Prostate gland (tissue), 2 donors: ENCODE data around the gene CCIN. TPM values are rescaled to one million over a fixed set of nuclear protein-coding genes. Genes with fewer than 3 reads are reported as not detected.

Experiments
- DNase-seq: peaks from one replicate; pipeline ENCODE4 v3.0.0-alpha.2; 2019; ENCODE audit warnings: low spot score
- H3K27ac ChIP-seq, 2 donors: fragments of 200-600 bp; sonication (generic); 2 replicates each; pipeline ENCODE4 v1.5.1; 2017 to 2019
- H3K27me3 ChIP-seq: fragments of 200-600 bp; sonication (generic); replicated peaks from 2 replicates; pipeline ENCODE4 v1.5.1; 2019; ENCODE audit not compliant: insufficient read depth
- H3K36me3 ChIP-seq, 2 donors: fragments of 200-600 bp; sonication (generic); 1 replicate in 1 of 2; 2 replicates in 1 of 2; pipeline versions ENCODE4 v1.5.1 to v1.8.1; 2017 to 2019
- H3K4me1 ChIP-seq: fragments of 200-600 bp; sonication (generic); replicated peaks from 2 replicates; pipeline ENCODE4 v1.5.1; 2019
- H3K4me3 ChIP-seq, 2 donors: fragments of 200-600 bp; sonication (generic); 2 replicates each; pipeline ENCODE4 v1.5.1; 2017 to 2019
- H3K9me3 ChIP-seq: fragments of 200-600 bp; sonication (generic); 2 replicates; pipeline ENCODE4 v1.5.1; 2017
- CTCF ChIP-seq, 4 experiments: fragments of 200-600 bp in 2 of 4; fragments of 450-650 bp in 2 of 4; sonication (generic) in 2 of 4; IDR thresholded peaks; 1 replicate in 3 of 4; 2 replicates in 1 of 4; pipeline ENCODE4 v1.5.1; 2016 to 2019; ENCODE audit warnings: antibody characterized with exemption in 4 of 4, mild to moderate bottlenecking in 2 of 4, moderate library complexity in 2 of 4
- POLR2A ChIP-seq: fragments of 450-650 bp; IDR thresholded peaks from one replicate; pipeline ENCODE4 v1.6.1; 2016; ENCODE audit warnings: antibody characterized with exemption, mild to moderate bottlenecking
- POLR2AphosphoS5 ChIP-seq: sonication (generic); formaldehyde crosslinking; IDR thresholded peaks from one replicate; pipeline ENCODE4 v1.6.1; 2017; ENCODE audit warnings: antibody characterized with exemption
- WGBS: methylation state at CpG from one replicate; pipeline ENCODE4 v1.1.5; 2018; 5-methylcytosine and 5-hydroxymethylcytosine counted together
- intact Hi-C: fragments of 100-400 bp; cut with DNase I; formaldehyde crosslinking; loops from one replicate; pipeline ENCODE4 v1.14.2; 2022
- total RNA-seq, 2 donors: library from RNA; depleted of rRNA; stranded (reverse); fragments of >200 nt; gene quantifications; one replicate each; pipeline ENCODE4 v1.1.0, GENCODE V29; 2016

Gene CCIN
- 1 to 10 TPM in 1 of 2 donors, under 1 TPM in 1; 0.18 to 3.0 TPM for total RNA-seq

DNA sequence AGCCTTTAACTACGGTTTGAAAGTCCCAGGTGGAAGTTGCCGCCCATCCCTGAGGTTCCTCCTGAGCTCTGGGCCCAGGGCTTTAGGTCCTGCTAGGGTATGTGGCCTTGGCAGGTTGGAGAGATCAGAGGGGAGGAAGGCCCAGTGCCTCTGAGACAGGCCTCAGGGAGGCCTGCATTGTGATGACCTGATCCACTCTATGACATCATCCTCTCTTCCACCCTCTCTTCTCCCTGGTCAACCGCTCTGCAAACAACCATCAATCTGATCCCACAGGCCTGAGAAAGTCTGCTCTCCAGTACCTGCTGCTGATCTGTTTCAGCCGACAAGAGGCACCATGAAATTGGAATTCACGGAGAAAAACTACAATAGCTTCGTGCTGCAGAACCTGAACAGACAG lies at the start of gene CCIN:
CCIN (plus strand) TSS at position 223 of the 400 bp plus-strand sequence; CDS start at position 338, 115 bp downstream.
- Histone ChIP-seq H3K27ac (no peak within 1 kb of the TSS), H3K4me1 (peaks cover 3% of the 10 kb centered on the region), H3K36me3 (no peaks in the 10 kb centered on the region), H3K27me3 (no peaks in the 10 kb centered on the region), H3K9me3 (no peaks in the 10 kb centered on the region), H3K4me3 (no peak within 1 kb of the TSS)
- WGBS = 92% methylated on average over 6 of the region's 6 CpGs
- TF ChIP-seq POLR2A (no peak), CTCF (IDR thresholded peaks at IDR 0.05) (no peak), POLR2AphosphoS5 (no peak)
- no peak for DNase-seq
- intact Hi-C loops = loop anchor here (10.0 kb wide), 1 partner anchor 224 kb away; no protein-coding TSS in a partner anchor

GRCh38 chr9:36119476-36119875 lies 49.7 kb upstream of the CCIN start:
- WGBS = 63% methylated on average over 7 of the region's 7 CpGs
- H3K27ac ChIP-seq = no peak overlapping the region
- TF ChIP-seq CTCF (IDR thresholded peaks at IDR 0.05) = no peak
- TF ChIP-seq POLR2AphosphoS5 = peak; percentile 37
- no peaks in the 10 kb centered on the region for H3K4me1 ChIP-seq
- H3K4me3 ChIP-seq = no peak overlapping the region
- intact Hi-C loops = no loop called here
- H3K36me3 ChIP-seq = no peaks in the 10 kb centered on the region
- no peak for DNase-seq
- no peaks in the 10 kb centered on the region for H3K9me3 ChIP-seq
- no peaks in the 10 kb centered on the region for H3K27me3 ChIP-seq

DNA sequence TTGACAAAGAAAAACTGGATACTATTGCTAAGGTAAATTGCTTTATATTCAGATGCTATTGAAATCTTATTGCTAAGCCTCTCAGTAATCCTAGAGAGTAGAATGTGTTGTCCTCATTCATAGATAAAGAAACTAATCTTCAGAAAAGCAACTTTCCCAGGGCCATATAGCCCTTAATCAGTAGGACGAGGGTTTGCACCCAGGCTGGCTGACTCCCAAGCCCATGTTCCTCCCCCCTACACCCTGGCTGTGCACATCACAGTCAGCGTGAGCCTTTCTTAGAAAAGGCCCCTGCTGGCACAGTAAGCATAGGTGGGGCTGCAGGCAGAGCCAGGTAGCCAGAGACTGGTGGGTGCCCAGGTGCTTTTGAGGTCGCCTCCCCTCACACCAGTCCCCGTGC lies 48.5 kb upstream of the CCIN start:
- intact Hi-C loops = no loop called here
- H3K4me1 ChIP-seq = no peaks in the 10 kb centered on the region
- 88% methylated on average over 4 of the region's 4 CpGs for WGBS

DNA sequence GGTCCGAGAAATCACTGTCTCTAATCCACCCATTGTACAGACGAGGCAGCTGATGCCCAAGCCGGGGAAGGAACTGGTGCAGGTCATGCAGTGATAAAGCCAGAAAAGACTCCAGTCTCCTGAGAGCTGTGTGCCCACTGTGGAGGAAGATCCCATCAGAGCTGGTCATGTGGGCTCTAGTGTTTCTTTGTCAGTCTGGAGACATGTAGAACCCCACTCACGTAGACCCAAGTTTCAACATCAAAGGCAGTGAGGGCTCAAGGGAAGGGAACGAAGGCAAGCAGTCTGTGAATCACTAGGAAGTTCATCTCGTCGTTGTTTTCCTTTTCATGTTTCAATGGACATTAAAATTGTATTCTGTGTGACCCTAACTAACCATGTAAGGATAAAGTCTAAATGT lies 47.2 kb upstream of the CCIN start:
- Histone ChIP-seq H3K27ac (no peak overlapping the region), H3K4me1 (no peaks in the 10 kb centered on the region), H3K9me3 (no peaks in the 10 kb centered on the region), H3K27me3 (no peaks in the 10 kb centered on the region), H3K36me3 (no peaks in the 10 kb centered on the region), H3K4me3 (no peak overlapping the region)
- DNase-seq = no peak
- no peak for TF ChIP-seq POLR2A
- TF ChIP-seq CTCF (IDR thresholded peaks at IDR 0.05) = no peak
- no peak for TF ChIP-seq POLR2AphosphoS5
- 95% methylated on average over 7 of the region's 7 CpGs for WGBS
- intact Hi-C loops = no loop called here

More for the DNA sequence above, 48.5 kb upstream of the CCIN start:
- Histone ChIP-seq H3K9me3 (no peaks in the 10 kb centered on the region), H3K4me3 (no peak overlapping the region), H3K27me3 (no peaks in the 10 kb centered on the region), H3K36me3 (no peaks in the 10 kb centered on the region), H3K27ac (no peak overlapping the region)
- no peak for DNase-seq
- TF ChIP-seq POLR2A (no peak), CTCF (IDR thresholded peaks at IDR 0.05) (no peak), POLR2AphosphoS5 (no peak)

- no peaks in the 10 kb centered on the region for H3K9me3 ChIP-seq
- WGBS = 89% methylated on average over 2 of the region's 2 CpGs
- intact Hi-C loops = no loop called here
- H3K27me3 ChIP-seq = no peaks in the 10 kb centered on the region
- no peaks in the 10 kb centered on the region for H3K4me1 ChIP-seq
- DNase-seq = no peak
- no peak overlapping the region for H3K27ac ChIP-seq
- TF ChIP-seq POLR2AphosphoS5 (no peak), CTCF (IDR thresholded peaks at IDR 0.05) (no peak), POLR2A (no peak)
- no peaks in the 10 kb centered on the region for H3K36me3 ChIP-seq
- no peak overlapping the region for H3K4me3 ChIP-seq
Measured at GRCh38 chr9:36123515-36123914, 45.7 kb upstream of the CCIN start.
